Right lobe of liver (tissue), 6 donors: ENCODE data around the gene SLX4IP. TPM values are rescaled to one million over a fixed set of nuclear protein-coding genes. Genes with fewer than 3 reads are reported as not detected.

Experiments
- ATAC-seq, 4 donors: fragments of 200-7000 bp; cut with Tn5 transposase; one replicate each; pipeline ENCODE4 v1.9.1; 2020; ENCODE audit warnings: mild to moderate bottlenecking in 4 of 4, moderate library complexity in 4 of 4
- DNase-seq, 3 donors: peaks; one replicate each; pipeline ENCODE4 v3.0.0-alpha.2; 2020
- H3K27ac ChIP-seq, 3 donors: fragments of 200-600 bp; one replicate each; pipeline ENCODE4 v1.8.0; 2022
- H3K27me3 ChIP-seq, 2 donors: fragments of 200-600 bp; one replicate each; pipeline ENCODE4 v1.8.0; 2022
- H3K36me3 ChIP-seq, 4 donors: fragments of 200-600 bp; sonication (generic) in 1 of 4; one replicate each; pipeline versions ENCODE4 v1.5.1 to v1.8.0; 2017 to 2022; ENCODE audit warnings: control low read depth in 1 of 4
- H3K4me1 ChIP-seq, 4 donors: fragments of 200-600 bp; sonication (generic) in 1 of 4; one replicate each; pipeline versions ENCODE4 v1.5.1 to v1.8.0; 2017 to 2022; ENCODE audit warnings: control low read depth in 1 of 4
- H3K4me3 ChIP-seq, 3 donors: fragments of 200-600 bp; one replicate each; pipeline ENCODE4 v1.8.0; 2022
- H3K9me3 ChIP-seq, 4 donors: fragments of 200-600 bp; sonication (generic) in 1 of 4; one replicate each; pipeline versions ENCODE4 v1.5.1 to v1.8.0; 2017 to 2022; ENCODE audit warnings: control low read depth in 1 of 4
- POLR2A ChIP-seq: fragments of 450-650 bp; IDR thresholded peaks from one replicate; pipeline ENCODE4 v1.6.1; 2017; ENCODE audit warnings: antibody characterized with exemption, mild to moderate bottlenecking
- WGBS: methylation state at CpG from one replicate; pipeline ENCODE4 v1.1.6; 2018; ENCODE audit warnings: low coverage, low lambda C conversion rate; ENCODE audit not compliant: insufficient coverage; ENCODE audit errors: missing lambda C conversion rate; 5-methylcytosine and 5-hydroxymethylcytosine counted together
- intact Hi-C, 2 donors: fragments of 100-400 bp; cut with DNase I; formaldehyde crosslinking; loops; one replicate each; pipeline versions ENCODE4 v1.11.2 to v1.14.1; 2022
- total RNA-seq, 6 experiments: library from RNA; depleted of rRNA in 2 of 6; stranded (reverse); fragments of >200 nt in 2 of 6; fragmentation: NEBNext Ultra II Directional in 3 of 6; extraction: Animal tissue kit (Norgen Biotek cat#: 25700) in 3 of 6; gene quantifications; one replicate each; pipeline versions ENCODE4 v1.1.0 to v1.2.4, GENCODE V29; 2016 to 2023
- TF ChIP-seq, protein P1 (sequence below), 4 donors: fragments of 200-600 bp in 3 of 4; fragments of 450-650 bp in 1 of 4; IDR thresholded peaks; one replicate each; pipeline versions ENCODE4 v1.5.1 to v1.8.0; 2016 to 2022; ENCODE audit warnings: antibody characterized with exemption in 4 of 4, mild to moderate bottlenecking in 2 of 4
- donor health status: DM: no; HTN: yes; CAD: no.
- donor health status: DM: no; HTN: no; CAD: no.
- donor health status: DM: no; HTN: no; CAD: no.
- donor health status: DM: no; HTN: yes; CAD: no.
- donor health status: DM: no; HTN: yes; CAD: no.

The SLX4IP gene
- total RNA-seq, 6 experiments from 2014 or later, result 2.0 to 4.0 (median 3.5) TPM

DNA sequence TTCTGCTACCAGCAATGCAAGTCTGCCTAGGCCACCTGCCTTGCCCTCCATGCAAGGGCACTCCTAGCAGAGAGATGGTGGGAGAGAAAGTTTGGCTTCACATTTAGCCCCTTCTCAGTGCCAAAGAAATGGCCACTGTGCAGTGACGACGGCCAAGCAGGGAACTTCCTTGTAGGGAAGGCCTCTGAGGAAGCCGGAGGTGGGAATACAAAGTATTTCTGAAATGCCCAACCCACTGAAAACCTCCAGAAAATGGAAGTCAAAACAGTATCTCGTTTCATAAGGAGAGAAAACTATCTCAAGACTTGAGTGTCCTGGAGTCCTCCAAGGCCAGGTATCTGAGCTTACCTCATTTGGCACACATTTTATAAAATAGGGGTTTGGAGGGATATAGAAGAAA, 196.0 kb downstream of the SLX4IP start:
- DNase-seq, result no peak
- ATAC-seq, result no peak
- 89% methylated on average over 4 of the region's 4 CpGs for WGBS
- Histone ChIP-seq H3K4me1 (no peaks in the 10 kb centered on the region), H3K9me3 (no peaks in the 10 kb centered on the region), H3K4me3 (no peak overlapping the region), H3K36me3 (no peaks in the 10 kb centered on the region), H3K27me3 (no peaks in the 10 kb centered on the region), H3K27ac (no peak overlapping the region)
- intact Hi-C loops, result no loop called here
- TF ChIP-seq, protein P1, sequence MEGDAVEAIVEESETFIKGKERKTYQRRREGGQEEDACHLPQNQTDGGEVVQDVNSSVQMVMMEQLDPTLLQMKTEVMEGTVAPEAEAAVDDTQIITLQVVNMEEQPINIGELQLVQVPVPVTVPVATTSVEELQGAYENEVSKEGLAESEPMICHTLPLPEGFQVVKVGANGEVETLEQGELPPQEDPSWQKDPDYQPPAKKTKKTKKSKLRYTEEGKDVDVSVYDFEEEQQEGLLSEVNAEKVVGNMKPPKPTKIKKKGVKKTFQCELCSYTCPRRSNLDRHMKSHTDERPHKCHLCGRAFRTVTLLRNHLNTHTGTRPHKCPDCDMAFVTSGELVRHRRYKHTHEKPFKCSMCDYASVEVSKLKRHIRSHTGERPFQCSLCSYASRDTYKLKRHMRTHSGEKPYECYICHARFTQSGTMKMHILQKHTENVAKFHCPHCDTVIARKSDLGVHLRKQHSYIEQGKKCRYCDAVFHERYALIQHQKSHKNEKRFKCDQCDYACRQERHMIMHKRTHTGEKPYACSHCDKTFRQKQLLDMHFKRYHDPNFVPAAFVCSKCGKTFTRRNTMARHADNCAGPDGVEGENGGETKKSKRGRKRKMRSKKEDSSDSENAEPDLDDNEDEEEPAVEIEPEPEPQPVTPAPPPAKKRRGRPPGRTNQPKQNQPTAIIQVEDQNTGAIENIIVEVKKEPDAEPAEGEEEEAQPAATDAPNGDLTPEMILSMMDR (IDR thresholded peaks at IDR 0.05), result no peak
- TF ChIP-seq POLR2A, result no peak

DNA sequence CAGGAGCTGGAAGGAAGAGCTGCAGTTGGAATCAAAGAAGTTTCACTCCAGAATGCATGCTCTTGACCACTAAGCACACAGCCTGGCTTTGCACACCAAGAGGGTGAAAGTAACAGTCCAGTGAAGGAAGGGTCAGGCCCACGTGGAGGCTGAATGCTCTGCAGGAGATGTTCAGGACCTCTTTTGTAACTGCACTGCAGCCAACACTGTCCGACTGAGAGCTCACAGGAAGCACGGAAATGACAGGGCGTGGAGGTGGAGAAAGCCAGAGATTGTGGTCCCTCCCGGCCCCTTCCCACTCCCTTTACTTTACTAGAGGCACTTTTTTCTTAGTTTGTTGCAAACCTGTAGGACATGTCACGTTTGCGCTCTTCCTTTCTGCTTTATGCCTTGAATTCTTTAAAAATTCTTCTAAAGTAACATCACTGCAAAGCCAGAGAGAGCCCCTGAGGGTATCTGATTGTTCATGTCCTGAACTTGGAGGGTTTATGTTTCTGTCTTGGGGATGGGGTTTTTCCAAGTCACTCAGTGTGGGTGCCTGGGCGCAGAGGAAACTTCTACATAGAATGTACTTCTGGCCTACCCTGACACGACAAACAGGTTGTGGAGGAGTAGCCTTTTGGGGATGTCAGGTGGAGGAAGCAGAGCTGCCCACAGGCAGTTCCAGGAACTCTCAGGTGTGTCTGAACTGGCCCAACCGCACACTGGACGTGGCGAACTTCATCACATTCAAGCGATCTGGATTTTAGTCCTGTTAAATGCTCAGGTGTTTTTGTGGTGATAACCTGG, 197.8 kb downstream of the SLX4IP start:
- Histone ChIP-seq H3K4me1 (no peaks in the 10 kb centered on the region), H3K4me3 (no peak overlapping the region), H3K27ac (no peak overlapping the region), H3K9me3 (no peaks in the 10 kb centered on the region), H3K36me3 (no peaks in the 10 kb centered on the region), H3K27me3 (no peaks in the 10 kb centered on the region)
- no peak for DNase-seq
- intact Hi-C loops, result no loop called here
- WGBS, result 91% methylated on average over 11 of the region's 13 CpGs
- ATAC-seq, result no peak
- no peak for TF ChIP-seq POLR2A
- TF ChIP-seq, protein P1 (IDR thresholded peaks at IDR 0.05), result no peak

- WGBS, result 89% methylated on average over 5 of the region's 5 CpGs
- intact Hi-C loops, result no loop called here
- no peaks in the 10 kb centered on the region for H3K9me3 ChIP-seq
- H3K27ac ChIP-seq, result no peak overlapping the region
- H3K4me3 ChIP-seq, result no peak overlapping the region
- H3K27me3 ChIP-seq, result no peaks in the 10 kb centered on the region
- no peaks in the 10 kb centered on the region for H3K4me1 ChIP-seq
- DNase-seq, result no peak
- no peak for ATAC-seq
- TF ChIP-seq POLR2A, result no peak
- TF ChIP-seq, protein P1 (IDR thresholded peaks at IDR 0.05), result no peak
- no peaks in the 10 kb centered on the region for H3K36me3 ChIP-seq
Measured at GRCh38 chr20:10633718-10634117, 198.6 kb downstream of the SLX4IP start.

DNA sequence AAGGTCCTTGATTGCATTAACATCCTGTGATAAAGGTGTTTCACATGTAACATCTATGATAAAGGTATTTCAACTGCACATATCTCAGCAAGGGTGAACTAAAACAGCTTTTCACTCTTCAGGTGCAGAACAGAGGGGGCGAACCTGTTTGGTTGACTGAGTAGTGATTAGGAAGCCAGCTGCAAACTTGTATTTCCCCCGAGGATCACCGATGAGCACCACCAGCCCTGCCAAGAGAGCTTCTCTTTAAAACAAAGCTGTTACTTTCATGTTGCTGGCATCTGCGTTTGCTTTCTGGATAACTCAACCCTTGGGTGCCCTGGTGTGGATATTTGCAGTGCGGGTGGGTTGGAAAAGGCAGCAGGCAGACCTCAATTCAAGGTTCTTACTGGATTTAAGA, 199.1 kb downstream of the SLX4IP start:
- DNase-seq (no peak), ATAC-seq (no peak)
- H3K4me3 ChIP-seq, result no peak overlapping the region
- no peaks in the 10 kb centered on the region for H3K27me3 ChIP-seq
- TF ChIP-seq POLR2A, result no peak
- TF ChIP-seq, protein P1 (IDR thresholded peaks at IDR 0.05), result no peak
- H3K27ac ChIP-seq, result no peak overlapping the region
- intact Hi-C loops, result no loop called here
- WGBS, result 85% methylated on average over 4 of the region's 5 CpGs
- no peaks in the 10 kb centered on the region for H3K36me3 ChIP-seq
- H3K9me3 ChIP-seq, result no peaks in the 10 kb centered on the region
- no peaks in the 10 kb centered on the region for H3K4me1 ChIP-seq
